NCI-H510A (cell line): ENCODE data around the gene NSMF.
A peak's percentile ranks its signal among the peaks of the same experiment; 100 is the strongest.

Experiments
- DNase-seq: peaks from one replicate; lab custom pipeline; 2025; lab: John Stamatoyannopoulos, UW

NSMF gene

GRCh38 chr9:137445930-137446431 is 13.2 kb downstream of the NSMF start:
- peak; percentile 19 for DNase-seq

GRCh38 chr9:137445275-137445807 is 13.8 kb downstream of the NSMF start:
- peak; percentile 39 for DNase-seq

DNA sequence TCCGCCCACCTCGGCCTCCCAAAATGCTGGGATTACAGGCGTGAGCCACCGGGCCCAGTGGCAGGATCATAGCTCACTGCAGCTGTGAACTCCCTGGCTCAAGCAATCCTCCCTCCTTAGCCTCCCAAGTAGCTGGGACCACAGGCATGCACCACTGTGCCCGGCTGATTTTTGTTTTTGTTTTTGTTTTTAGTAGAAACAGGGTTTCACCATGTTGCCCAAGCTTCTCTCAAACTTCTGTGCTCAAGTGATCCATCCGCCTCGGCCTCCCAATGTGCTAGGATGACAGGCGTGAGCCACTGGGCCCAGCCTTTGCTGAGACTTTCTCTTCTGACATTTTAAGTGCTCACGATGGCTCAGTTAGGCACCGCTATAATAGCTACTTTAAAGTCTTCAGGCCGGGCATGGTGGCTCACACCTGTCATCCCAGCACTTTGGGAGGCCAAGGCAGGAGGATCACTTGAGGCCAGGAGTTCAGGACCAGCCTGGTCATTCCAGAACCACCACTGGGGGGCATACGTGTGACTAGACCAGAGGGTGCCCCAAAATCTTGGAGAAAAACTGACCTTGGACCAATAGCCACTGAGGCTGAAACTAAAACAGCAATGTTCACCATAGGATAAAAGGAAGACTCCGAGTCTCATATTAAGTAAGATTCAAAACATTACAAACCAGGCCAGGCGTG is 14.9 kb downstream of the NSMF start:
- no peak for DNase-seq

DNA sequence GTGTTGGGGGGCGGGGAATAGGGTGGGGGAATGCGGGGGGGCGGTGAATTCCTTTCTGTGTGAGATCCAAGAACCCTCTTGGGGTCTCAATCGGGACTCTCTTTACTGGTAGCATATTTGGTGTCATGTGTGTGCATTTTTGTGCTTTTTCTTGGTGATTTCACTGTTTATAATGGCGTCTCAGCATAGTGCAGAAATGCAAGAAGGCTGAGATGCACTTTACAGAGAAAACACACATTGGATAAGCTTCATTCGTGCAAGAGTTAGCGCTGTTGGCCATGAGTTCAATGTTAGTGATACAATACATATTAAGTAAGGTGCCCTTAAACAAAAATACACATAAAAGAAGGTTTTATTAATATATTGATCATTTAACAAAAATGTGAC is 17.2 kb downstream of the NSMF start:
- no peak for DNase-seq

DNA sequence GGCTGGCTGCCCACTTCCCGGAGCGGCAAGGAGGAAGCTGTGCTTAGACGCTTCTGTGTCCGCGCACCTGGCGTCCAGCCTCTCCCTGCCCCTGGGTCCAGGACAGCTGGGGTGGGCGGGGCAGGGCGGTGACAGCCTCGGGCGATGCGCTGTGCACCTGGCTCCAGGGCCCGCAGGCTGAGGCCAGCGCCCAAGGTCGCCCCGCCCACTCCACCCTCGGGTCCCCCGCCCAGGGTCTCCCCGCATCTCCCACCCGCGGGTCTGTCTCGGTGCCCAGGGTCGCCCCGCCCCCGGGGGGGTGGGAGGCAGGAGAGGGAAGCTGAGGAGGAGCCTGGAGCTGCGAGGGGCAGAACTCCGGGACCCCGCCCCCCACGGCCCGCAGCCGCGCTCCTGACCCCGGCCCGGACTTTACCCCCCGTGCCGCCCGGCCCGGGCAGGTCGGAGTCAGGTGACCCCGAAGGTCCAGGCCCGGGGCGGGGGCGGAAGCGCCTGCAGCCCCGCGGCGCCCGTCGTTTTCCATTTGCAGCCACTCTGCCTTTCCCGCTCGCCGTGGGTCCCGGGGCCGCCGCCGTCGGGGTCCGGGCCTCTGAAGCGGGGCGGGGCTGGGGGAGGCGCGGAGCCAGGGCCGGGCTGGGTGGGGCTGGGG is 17.7 kb downstream of the NSMF start, which contains the start of gene ENTPD8:
ENTPD8 (minus strand) TSS at position 69 of the 646 bp plus-strand sequence. CDS start 3,072 bp downstream, outside the sequence.
- DNase-seq: peak; percentile 91

- DNase-seq: no peak
Measured at GRCh38 chr9:137439158-137439714, 19.9 kb downstream of the NSMF start.

DNA sequence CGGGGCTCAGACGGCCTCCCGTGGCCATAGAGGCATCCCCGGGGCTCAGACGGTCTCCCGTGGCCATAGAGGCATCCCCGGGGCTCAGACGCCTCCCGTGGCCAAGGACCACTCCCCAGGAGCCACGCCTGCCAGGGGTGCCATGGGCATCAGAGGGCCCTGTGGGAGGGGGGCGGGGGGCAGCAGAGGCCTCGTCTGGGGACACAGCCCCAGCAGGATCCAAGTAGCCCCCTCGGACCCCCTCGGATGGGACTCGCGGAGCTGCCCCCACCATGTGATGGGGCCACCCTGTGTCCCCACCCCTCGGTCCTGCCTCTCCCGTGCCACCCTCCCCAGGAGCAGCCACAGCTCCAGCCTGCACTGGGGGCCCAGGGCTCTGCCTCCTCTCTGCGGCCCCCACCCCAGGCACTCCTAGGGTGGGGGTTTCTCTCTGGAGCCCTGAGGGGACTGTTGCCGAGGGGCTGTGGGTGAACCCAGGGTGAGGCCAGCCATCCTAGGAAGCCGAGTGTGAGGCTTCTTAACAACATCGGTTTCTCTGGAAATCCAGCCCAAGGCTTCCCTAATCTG is 20.5 kb downstream of the NSMF start:
- no peak for DNase-seq

DNA sequence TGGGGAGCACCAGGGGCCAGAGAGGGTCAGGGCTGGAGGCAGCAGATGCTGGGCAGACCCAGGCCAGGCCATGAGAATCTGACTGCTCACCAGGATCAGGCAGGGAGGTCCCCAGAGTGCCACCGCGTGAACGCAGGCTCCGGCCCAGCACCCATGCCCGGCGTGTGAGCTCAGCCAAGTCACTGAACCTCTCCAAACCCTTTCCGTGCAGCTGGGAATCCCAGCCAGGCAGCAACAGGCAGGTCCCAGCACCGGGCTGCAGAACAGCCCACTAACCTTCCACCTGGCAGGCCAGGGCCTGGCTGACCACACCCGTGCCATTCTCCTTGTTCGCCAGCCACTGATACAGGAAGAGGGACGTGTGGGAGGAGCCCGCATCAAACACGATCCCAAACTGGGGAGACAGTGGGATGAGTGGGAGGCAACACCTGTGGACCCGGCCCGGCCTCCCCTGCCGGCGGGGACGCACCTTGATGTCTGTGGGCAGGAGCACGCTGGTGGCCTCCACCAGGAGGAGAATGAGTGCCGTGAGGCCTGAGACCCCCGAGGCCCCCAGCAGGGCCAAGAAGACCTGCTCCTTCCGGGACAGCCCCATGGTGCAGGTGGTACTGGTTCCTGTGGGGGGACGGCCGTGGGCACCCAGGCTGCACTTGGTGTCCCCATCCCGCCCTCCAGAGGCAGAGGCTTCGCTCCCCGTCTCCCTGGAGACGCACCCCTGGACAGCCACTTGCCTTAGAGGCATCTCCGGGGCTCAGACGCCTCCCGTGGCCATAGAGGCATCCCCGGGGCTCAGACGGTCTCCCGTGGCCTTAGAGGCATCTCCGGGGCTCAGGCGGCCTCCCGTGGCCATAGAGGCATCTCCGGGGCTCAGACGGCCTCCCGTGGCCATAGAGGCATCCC is 21.2 kb downstream of the NSMF start:
- no peak for DNase-seq

- DNase-seq: no peak
Measured at GRCh38 chr9:137436761-137437600, 22.2 kb downstream of the NSMF start.

DNA sequence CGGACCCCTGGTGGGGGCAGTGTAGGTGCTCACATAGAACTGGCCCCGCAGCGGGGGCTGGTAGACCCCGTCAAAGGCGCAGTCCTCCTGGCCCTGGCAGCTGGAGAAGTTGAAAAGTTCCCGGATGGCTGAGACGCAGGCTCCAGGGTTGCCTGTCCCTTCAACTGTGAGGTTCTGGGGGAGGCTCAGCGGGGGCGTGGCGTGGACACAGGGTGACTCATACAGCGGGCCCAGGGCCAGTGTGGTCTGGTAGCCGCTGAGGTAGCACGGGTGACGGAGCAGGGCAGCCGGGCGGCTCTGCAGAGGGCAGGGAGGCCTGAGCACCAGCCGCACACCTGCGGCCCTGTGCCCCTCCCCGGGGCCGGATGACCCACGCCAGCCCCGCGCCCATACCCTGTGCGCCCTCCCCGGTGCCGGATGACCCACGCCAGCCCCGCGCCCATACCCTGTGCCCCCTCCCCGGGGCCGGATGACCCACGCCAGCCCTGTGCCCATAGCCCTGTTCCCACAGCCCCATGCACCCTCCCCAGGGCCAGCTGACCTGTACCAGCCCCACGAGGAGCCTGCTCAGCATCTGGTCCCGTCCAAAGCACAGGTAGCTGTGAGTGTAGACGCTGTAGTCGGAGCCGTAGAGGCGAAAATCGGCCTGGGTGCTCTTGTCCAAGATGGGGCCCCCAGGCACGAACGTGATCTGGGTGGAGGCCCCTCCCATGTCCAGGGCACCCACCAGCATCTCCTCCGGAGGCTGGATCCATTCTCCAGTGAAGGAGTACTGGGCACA is 23.0 kb downstream of the NSMF start:
- no peak for DNase-seq

GRCh38 chr9:137435381-137435891 is 23.7 kb downstream of the NSMF start:
- DNase-seq: no peak

- DNase-seq: no peak
Measured at GRCh38 chr9:137434498-137435380, 24.4 kb downstream of the NSMF start.

- no peak for DNase-seq
Measured at GRCh38 chr9:137433916-137434431, 25.2 kb downstream of the NSMF start.

DNA sequence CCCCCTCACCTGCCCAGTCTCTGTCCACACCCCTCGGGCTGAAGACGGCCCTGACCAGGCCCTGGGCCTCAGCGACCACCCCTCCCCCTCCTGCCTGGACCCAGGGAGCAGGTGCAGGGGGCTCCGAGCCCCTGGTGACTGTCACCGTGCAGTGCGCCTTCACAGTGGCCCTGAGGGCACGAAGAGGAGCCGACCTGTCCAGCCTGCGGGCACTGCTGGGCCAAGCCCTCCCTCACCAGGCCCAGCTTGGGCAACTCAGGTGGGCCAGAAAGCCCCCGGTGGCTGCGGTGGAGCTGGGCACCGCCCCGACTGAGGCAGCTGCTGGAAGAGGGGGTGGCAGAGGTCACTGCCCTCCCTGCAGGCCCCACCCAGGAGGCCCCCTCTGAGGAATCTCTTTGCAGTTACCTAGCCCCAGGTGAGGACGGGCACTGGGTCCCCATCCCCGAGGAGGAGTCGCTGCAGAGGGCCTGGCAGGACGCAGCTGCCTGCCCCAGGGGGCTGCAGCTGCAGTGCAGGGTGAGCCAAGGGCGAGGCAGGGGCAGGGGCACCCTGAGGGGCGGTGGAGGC is 25.7 kb downstream of the NSMF start:
- no peak for DNase-seq

- no peak for DNase-seq
Measured at GRCh38 chr9:137432687-137433348, 26.3 kb downstream of the NSMF start.

GRCh38 chr9:137431416-137431931 is 27.7 kb downstream of the NSMF start:
- DNase-seq: no peak

- DNase-seq: no peak
Measured at GRCh38 chr9:137430723-137431415, 28.3 kb downstream of the NSMF start.
